ENCODE measurements around the gene CCDC138. TPM values are rescaled to one million over a fixed set of nuclear protein-coding genes. Genes with fewer than 3 reads are reported as not detected.

Gene CCDC138
- polyA plus RNA-seq, 1 donor from 2014 or later = 19.0 TPM

DNA sequence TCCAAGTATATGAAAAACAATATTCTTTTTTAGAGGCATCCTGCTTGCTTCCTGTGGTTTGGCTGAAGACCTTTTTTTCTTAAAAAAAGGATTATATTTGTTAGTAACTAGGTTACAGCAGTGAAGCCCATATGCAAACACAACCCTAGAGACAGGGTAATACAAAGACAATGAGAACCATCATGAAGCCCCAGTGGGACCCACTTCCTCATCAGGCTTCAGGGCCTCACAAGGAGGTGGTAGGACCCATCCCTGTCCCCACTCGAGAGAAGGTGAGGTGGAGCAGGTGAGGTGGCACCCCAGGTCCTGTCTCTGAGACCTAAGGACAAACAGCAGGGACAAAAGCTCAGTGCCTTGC, 122.1 kb downstream of the CCDC138 start:
- no peak overlapping the region for H3K4me3 ChIP-seq (ENCODE audit: low read length)
- H3K27me3 ChIP-seq (ENCODE audit: insufficient read depth, low read depth, low read length) = no peaks in the 10 kb centered on the region
- no peak overlapping the region for H2AFZ ChIP-seq (ENCODE audit: low read depth, low read length)
- H3K9me2 ChIP-seq (ENCODE audit: insufficient read depth, low read length) = no peaks in the 10 kb centered on the region
- no peak overlapping the region for H3K27ac ChIP-seq (ENCODE audit: low read length)
- H3K36me3 ChIP-seq (ENCODE audit: insufficient read depth, low read length) = no peaks in the 10 kb centered on the region
- H3K9ac ChIP-seq (ENCODE audit: low read length) = no peak overlapping the region
- TF ChIP-seq EZH2 (IDR thresholded peaks at IDR 0.05; ENCODE audit: borderline replicate concordance, insufficient read depth, low read length, poor library complexity, severe bottlenecking) = no peak
- TF ChIP-seq SMC3 (conservative IDR thresholded peaks at IDR 0.05; ENCODE audit: poor library complexity) = no peak
- TF ChIP-seq MXI1 (conservative IDR thresholded peaks at IDR 0.05; ENCODE audit: poor library complexity, severe bottlenecking) = no peak
- TF ChIP-seq TAF1 (IDR thresholded peaks at IDR 0.05; ENCODE audit: low read depth) = no peak
- TF ChIP-seq, protein P1, sequence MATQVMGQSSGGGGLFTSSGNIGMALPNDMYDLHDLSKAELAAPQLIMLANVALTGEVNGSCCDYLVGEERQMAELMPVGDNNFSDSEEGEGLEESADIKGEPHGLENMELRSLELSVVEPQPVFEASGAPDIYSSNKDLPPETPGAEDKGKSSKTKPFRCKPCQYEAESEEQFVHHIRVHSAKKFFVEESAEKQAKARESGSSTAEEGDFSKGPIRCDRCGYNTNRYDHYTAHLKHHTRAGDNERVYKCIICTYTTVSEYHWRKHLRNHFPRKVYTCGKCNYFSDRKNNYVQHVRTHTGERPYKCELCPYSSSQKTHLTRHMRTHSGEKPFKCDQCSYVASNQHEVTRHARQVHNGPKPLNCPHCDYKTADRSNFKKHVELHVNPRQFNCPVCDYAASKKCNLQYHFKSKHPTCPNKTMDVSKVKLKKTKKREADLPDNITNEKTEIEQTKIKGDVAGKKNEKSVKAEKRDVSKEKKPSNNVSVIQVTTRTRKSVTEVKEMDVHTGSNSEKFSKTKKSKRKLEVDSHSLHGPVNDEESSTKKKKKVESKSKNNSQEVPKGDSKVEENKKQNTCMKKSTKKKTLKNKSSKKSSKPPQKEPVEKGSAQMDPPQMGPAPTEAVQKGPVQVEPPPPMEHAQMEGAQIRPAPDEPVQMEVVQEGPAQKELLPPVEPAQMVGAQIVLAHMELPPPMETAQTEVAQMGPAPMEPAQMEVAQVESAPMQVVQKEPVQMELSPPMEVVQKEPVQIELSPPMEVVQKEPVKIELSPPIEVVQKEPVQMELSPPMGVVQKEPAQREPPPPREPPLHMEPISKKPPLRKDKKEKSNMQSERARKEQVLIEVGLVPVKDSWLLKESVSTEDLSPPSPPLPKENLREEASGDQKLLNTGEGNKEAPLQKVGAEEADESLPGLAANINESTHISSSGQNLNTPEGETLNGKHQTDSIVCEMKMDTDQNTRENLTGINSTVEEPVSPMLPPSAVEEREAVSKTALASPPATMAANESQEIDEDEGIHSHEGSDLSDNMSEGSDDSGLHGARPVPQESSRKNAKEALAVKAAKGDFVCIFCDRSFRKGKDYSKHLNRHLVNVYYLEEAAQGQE (IDR thresholded peaks at IDR 0.05; ENCODE audit: borderline replicate concordance) = no peak
- TF ChIP-seq RAD21 (conservative IDR thresholded peaks at IDR 0.05) = no peak
- no peak for TF ChIP-seq EP300 (conservative IDR thresholded peaks at IDR 0.05; ENCODE audit: poor library complexity, severe bottlenecking)
- TF ChIP-seq POLR2AphosphoS5 (IDR thresholded peaks at IDR 0.05) = no peak
- TF ChIP-seq, protein P2, sequence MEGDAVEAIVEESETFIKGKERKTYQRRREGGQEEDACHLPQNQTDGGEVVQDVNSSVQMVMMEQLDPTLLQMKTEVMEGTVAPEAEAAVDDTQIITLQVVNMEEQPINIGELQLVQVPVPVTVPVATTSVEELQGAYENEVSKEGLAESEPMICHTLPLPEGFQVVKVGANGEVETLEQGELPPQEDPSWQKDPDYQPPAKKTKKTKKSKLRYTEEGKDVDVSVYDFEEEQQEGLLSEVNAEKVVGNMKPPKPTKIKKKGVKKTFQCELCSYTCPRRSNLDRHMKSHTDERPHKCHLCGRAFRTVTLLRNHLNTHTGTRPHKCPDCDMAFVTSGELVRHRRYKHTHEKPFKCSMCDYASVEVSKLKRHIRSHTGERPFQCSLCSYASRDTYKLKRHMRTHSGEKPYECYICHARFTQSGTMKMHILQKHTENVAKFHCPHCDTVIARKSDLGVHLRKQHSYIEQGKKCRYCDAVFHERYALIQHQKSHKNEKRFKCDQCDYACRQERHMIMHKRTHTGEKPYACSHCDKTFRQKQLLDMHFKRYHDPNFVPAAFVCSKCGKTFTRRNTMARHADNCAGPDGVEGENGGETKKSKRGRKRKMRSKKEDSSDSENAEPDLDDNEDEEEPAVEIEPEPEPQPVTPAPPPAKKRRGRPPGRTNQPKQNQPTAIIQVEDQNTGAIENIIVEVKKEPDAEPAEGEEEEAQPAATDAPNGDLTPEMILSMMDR (IDR thresholded peaks at IDR 0.05; ENCODE audit: poor library complexity, severe bottlenecking) = no peak
- no peaks in the 10 kb centered on the region for H3F3A ChIP-seq (ENCODE audit: insufficient read depth, low read length, poor library complexity, severe bottlenecking)
- no peaks in the 10 kb centered on the region for H3K79me2 ChIP-seq (replicated peaks; ENCODE audit: insufficient read depth, low read length)
- H3K4me2 ChIP-seq (ENCODE audit: low read length) = no peak overlapping the region
- no peaks in the 10 kb centered on the region for H4K20me1 ChIP-seq (ENCODE audit: insufficient read depth)
- no peaks in the 10 kb centered on the region for H3K9me3 ChIP-seq (ENCODE audit: low read length)

DNA sequence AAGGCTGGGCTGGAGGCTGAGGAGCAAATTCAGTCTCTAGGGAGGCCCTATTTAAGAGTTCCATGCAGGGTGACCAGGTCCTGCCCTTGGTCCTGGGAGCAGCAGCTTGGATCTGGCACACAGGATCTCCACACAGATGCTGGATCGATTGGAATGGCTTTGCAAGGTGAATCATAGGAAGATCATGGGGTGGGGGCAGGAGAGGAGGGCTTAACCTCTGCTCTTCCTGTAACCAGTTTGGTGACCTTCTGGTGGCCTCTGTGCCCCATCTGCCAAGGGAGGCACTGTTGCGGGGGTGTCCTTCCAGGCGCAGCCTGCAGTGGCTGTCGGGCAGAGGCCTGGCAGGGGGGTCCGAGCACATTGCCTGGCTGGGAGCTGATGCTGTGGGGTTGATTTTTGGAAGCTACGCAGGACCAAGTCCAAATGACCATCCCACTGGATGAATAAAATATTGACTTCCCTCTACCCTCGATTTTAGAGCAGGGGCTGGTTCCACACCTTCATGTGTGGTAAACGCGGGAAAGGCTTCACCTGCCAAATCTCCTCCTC, 122.8 kb downstream of the CCDC138 start:
- no peaks in the 10 kb centered on the region for H4K20me1 ChIP-seq (ENCODE audit: insufficient read depth)
- no peaks in the 10 kb centered on the region for H3K9me2 ChIP-seq (ENCODE audit: insufficient read depth, low read length)
- no peak overlapping the region for H2AFZ ChIP-seq (ENCODE audit: low read depth, low read length)
- no peak overlapping the region for H3K9ac ChIP-seq (ENCODE audit: low read length)
- H3K27me3 ChIP-seq (ENCODE audit: insufficient read depth, low read depth, low read length) = no peaks in the 10 kb centered on the region
- H3K4me2 ChIP-seq (ENCODE audit: low read length) = no peak overlapping the region
- H3K27ac ChIP-seq (ENCODE audit: low read length) = no peak overlapping the region
- TF ChIP-seq SMC3 (conservative IDR thresholded peaks at IDR 0.05; ENCODE audit: poor library complexity) (no peak), MXI1 (conservative IDR thresholded peaks at IDR 0.05; ENCODE audit: poor library complexity, severe bottlenecking) (no peak), RAD21 (conservative IDR thresholded peaks at IDR 0.05) (no peak), EZH2 (IDR thresholded peaks at IDR 0.05; ENCODE audit: borderline replicate concordance, insufficient read depth, low read length, poor library complexity, severe bottlenecking) (no peak), TAF1 (IDR thresholded peaks at IDR 0.05; ENCODE audit: low read depth) (no peak), EP300 (conservative IDR thresholded peaks at IDR 0.05; ENCODE audit: poor library complexity, severe bottlenecking) (no peak), POLR2AphosphoS5 (IDR thresholded peaks at IDR 0.05) (no peak)
- TF ChIP-seq, protein P1 (IDR thresholded peaks at IDR 0.05; ENCODE audit: borderline replicate concordance) = no peak
- TF ChIP-seq, protein P2 (IDR thresholded peaks at IDR 0.05; ENCODE audit: poor library complexity, severe bottlenecking) = no peak
- no peaks in the 10 kb centered on the region for H3K36me3 ChIP-seq (ENCODE audit: insufficient read depth, low read length)
- no peaks in the 10 kb centered on the region for H3F3A ChIP-seq (ENCODE audit: insufficient read depth, low read length, poor library complexity, severe bottlenecking)
- H3K9me3 ChIP-seq (ENCODE audit: low read length) = no peaks in the 10 kb centered on the region
- H3K79me2 ChIP-seq (replicated peaks; ENCODE audit: insufficient read depth, low read length) = no peaks in the 10 kb centered on the region
- H3K4me3 ChIP-seq (ENCODE audit: low read length) = no peak overlapping the region
